Calu3 (cell line): ENCODE data around the gene CDC5L. TPM values are rescaled to one million over a fixed set of nuclear protein-coding genes. Genes with fewer than 3 reads are reported as not detected.

ENCODE experiments used
- BruUV-seq: library from RNA; stranded (reverse); fragments of 400-500 nt; replicated peaks from 2 replicates; lab custom pipeline; 2021; lab: Mats Ljungman, UMichigan
- CTCF ChIA-PET: fragments of 300-600 bp; sonication (Branson Sonifier 250); formaldehyde crosslinking; loops from one replicate; lab custom pipeline; 2022; ENCODE audit warnings: antibody characterized with exemption; lab: Charles Lee
- DNase-seq: peaks from one replicate; pipeline ENCODE4 v3.0.0; 2022
- H3K27ac Mint-ChIP-seq: one replicate; pipeline ENCODE4 v1.8.0; 2022; ENCODE audit warnings: mixed read lengths; ENCODE audit not compliant: unreplicated experiment
- H3K27me3 Mint-ChIP-seq: one replicate; pipeline ENCODE4 v1.8.0; 2022; ENCODE audit warnings: mixed read lengths; ENCODE audit not compliant: unreplicated experiment
- H3K36me3 Mint-ChIP-seq: one replicate; pipeline ENCODE4 v1.8.0; 2022; ENCODE audit warnings: mild to moderate bottlenecking, moderate library complexity, mixed read lengths; ENCODE audit not compliant: insufficient read depth, unreplicated experiment
- H3K4me1 Mint-ChIP-seq: one replicate; pipeline ENCODE4 v1.8.0; 2022; ENCODE audit warnings: mild to moderate bottlenecking, low read depth, mixed read lengths; ENCODE audit not compliant: unreplicated experiment
- H3K4me3 Mint-ChIP-seq: one replicate; pipeline ENCODE4 v1.8.0; 2022; ENCODE audit warnings: mild to moderate bottlenecking, low read depth, moderate library complexity, mixed read lengths; ENCODE audit not compliant: unreplicated experiment
- H3K9me3 Mint-ChIP-seq: one replicate; pipeline ENCODE4 v1.8.0; 2022; ENCODE audit warnings: low read depth, mixed read lengths; ENCODE audit not compliant: unreplicated experiment
- CTCF ChIP-seq: fragments of 200-600 bp; IDR thresholded peaks from one replicate; pipeline ENCODE4 v1.8.0; 2022; ENCODE audit warnings: antibody characterized with exemption; ENCODE audit not compliant: unreplicated experiment
- intact Hi-C: fragments of 100-400 bp; cut with micrococcal nuclease; formaldehyde crosslinking; loops from one replicate; pipeline ENCODE4 v1.10.0; 2022; ENCODE audit not compliant: unreplicated experiment
- total RNA-seq: library from RNA; stranded (reverse); gene quantifications from 2 replicates; pipeline ENCODE4 v1.2.3, GENCODE V29; 2022

The CDC5L gene
- total RNA-seq, 1 experiment from 2014 or later, result 43.4 TPM

- CTCF ChIA-PET, result interaction anchor here (1.0 to 1.5 kb wide), 2 partner anchors 26 to 44 kb away, joined by 3 to 6 read pairs; no protein-coding TSS in a partner anchor
Observed at GRCh38 chr6:44431118-44431725, 43.7 kb downstream of the CDC5L start.

GRCh38 chr6:44432227-44432626, 44.7 kb downstream of the CDC5L start:
- Mint-ChIP-seq H3K4me1 (peaks cover 12% of the 10 kb centered on the region), H3K27me3 (no peaks in the 10 kb centered on the region), H3K4me3 (no peak overlapping the region), H3K36me3 (peaks cover 20% of the 10 kb centered on the region), H3K27ac (no peak overlapping the region), H3K9me3 (no peaks in the 10 kb centered on the region)
- BruUV-seq, result no TSS peak
- TF ChIP-seq CTCF, result no peak
- no peak for DNase-seq
- CTCF ChIA-PET, result interaction anchor here (1.2 to 1.5 kb wide), 2 partner anchors 13 to 25 kb away, joined by 3 to 6 read pairs; no protein-coding TSS in a partner anchor
- intact Hi-C loops, result no loop called here

More at GRCh38 chr6:44431118-44431725, 43.7 kb downstream of the CDC5L start:
- Mint-ChIP-seq H3K9me3 (no peaks in the 10 kb centered on the region), H3K27me3 (no peaks in the 10 kb centered on the region), H3K4me3 (no peak overlapping the region), H3K4me1 (peaks cover 12% of the 10 kb centered on the region), H3K36me3 (peaks cover 20% of the 10 kb centered on the region), H3K27ac (no peak overlapping the region)
- TF ChIP-seq CTCF, result peak; percentile 88
- intact Hi-C loops, result loop anchor here (1.0 kb wide), 1 partner anchor 25 kb away; no protein-coding TSS in a partner anchor
- DNase-seq, result peak; percentile 70
- no TSS peak for BruUV-seq

- intact Hi-C loops, result no loop called here
- CTCF ChIA-PET, result interaction anchor here (0.8 to 1.2 kb wide), 2 partner anchors 13 to 21 kb away, joined by 3 read pairs; no protein-coding TSS in a partner anchor
- Mint-ChIP-seq H3K9me3 (no peaks in the 10 kb centered on the region), H3K36me3 (peaks cover 20% of the 10 kb centered on the region), H3K27ac (no peak overlapping the region), H3K27me3 (no peaks in the 10 kb centered on the region), H3K4me1 (peaks cover 12% of the 10 kb centered on the region), H3K4me3 (no peak overlapping the region)
- BruUV-seq, result no TSS peak
- no peak for DNase-seq
- TF ChIP-seq CTCF, result no peak
Observed at GRCh38 chr6:44432726-44433125, 45.2 kb downstream of the CDC5L start.

GRCh38 chr6:44435500-44435899, 48.0 kb downstream of the CDC5L start:
- no peak for TF ChIP-seq CTCF
- intact Hi-C loops, result no loop called here
- CTCF ChIA-PET, result interaction anchor here (1.5 to 1.6 kb wide), 2 partner anchors 12 to 40 kb away, joined by 4 to 5 read pairs; no protein-coding TSS in a partner anchor
- no peaks in the 10 kb centered on the region for H3K27me3 Mint-ChIP-seq
- peaks cover 12% of the 10 kb centered on the region for H3K4me1 Mint-ChIP-seq
- H3K9me3 Mint-ChIP-seq, result no peaks in the 10 kb centered on the region
- peaks cover 17% of the 10 kb centered on the region for H3K36me3 Mint-ChIP-seq
- no peak overlapping the region for H3K4me3 Mint-ChIP-seq
- BruUV-seq, result no TSS peak
- no peak overlapping the region for H3K27ac Mint-ChIP-seq
- no peak for DNase-seq
